Adrenal gland (tissue), 5 donors: Measurements from ENCODE around the gene BFSP1.

Experiments used
- POLR2A ChIP-seq, 2 donors: fragments of 450-650 bp; IDR thresholded peaks; one replicate each; pipeline ENCODE4 v1.6.1; 2017; ENCODE audit warnings: antibody characterized with exemption in 2 of 2, mild to moderate bottlenecking in 2 of 2, moderate library complexity in 1 of 2
- TF ChIP-seq, protein P1 (sequence below), 6 experiments: fragments of 450-650 bp in 4 of 6; fragments of 200-600 bp in 2 of 6; sonication (generic) in 1 of 6; IDR thresholded peaks; 1 replicate in 5 of 6; 2 replicates in 1 of 6; pipeline versions ENCODE4 v1.5.1 to v1.8.0; 2016 to 2021; ENCODE audit warnings: antibody characterized with exemption in 6 of 6, mild to moderate bottlenecking in 2 of 6, moderate library complexity in 1 of 6
- donor health status: DM: no; HTN: no; CAD: no.

DNA sequence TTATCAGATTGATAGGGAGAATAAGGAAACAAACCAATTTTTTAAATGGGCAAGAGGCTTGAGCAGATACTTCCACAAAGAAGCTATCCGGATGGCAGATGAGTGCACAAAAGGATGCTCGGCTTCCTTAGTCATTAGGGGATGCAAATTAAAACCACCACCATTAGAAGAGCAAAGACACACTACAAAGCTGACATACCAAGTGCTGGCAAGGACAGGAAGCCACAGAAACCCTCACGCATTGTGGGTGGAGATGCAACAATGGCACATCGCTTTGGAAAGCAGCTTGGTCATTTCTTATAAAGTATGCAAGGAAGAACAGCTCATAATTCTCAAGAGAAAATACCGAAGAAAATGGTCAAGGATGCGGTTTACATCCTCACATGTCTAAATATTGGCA is 19.8 kb downstream of the BFSP1 start:
- TF ChIP-seq POLR2A (IDR thresholded peaks at IDR 0.05), result no peak
- TF ChIP-seq, protein P1, sequence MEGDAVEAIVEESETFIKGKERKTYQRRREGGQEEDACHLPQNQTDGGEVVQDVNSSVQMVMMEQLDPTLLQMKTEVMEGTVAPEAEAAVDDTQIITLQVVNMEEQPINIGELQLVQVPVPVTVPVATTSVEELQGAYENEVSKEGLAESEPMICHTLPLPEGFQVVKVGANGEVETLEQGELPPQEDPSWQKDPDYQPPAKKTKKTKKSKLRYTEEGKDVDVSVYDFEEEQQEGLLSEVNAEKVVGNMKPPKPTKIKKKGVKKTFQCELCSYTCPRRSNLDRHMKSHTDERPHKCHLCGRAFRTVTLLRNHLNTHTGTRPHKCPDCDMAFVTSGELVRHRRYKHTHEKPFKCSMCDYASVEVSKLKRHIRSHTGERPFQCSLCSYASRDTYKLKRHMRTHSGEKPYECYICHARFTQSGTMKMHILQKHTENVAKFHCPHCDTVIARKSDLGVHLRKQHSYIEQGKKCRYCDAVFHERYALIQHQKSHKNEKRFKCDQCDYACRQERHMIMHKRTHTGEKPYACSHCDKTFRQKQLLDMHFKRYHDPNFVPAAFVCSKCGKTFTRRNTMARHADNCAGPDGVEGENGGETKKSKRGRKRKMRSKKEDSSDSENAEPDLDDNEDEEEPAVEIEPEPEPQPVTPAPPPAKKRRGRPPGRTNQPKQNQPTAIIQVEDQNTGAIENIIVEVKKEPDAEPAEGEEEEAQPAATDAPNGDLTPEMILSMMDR (IDR thresholded peaks at IDR 0.05), result no peak
